ENCODE measurements around the gene HS6ST1. TPM values are rescaled to one million over a fixed set of nuclear protein-coding genes. Genes with fewer than 3 reads are reported as not detected.

The HS6ST1 gene
- total RNA-seq, 2 donors from 2014 or later, result 25.4 to 44.8 TPM

DNA sequence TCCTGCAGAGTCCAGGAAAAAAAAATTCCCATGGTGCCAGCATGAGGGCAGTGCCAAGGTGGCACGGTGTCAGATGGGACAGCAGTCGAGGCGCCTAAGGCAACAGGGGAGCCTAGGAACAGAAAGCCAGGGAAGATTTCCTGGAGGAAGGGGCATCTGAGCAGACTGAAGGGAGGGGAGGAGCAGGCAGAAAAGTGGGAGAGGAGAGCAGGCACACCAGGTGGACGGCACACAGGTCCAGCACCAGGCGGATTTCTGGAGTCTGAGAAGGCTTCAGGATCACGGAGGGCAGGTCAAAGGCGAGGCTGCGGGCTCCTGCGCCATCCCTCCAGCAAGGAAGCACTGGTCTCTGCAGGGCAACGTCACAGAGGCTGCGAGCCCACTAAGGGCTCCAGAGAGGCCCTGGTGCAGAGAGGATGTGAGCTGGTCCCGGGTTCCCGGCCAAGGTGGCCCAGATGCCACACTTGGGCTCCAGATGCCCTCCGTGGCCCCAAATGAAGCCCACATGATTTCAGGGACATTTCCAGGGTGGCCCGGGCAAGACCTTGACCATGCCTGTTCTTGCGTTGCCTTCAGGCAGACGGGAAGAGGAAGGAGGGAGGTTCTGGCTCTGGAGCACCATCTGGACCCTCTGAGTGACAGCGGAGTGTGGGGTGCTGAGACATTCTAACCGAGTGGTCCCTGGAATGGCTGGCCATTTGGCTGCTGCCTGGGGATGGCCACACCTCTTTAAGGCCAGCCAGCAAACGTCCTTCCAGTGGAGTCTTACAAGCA lies 4.1 kb downstream of the HS6ST1 start:
- Histone ChIP-seq H3K9me3 (no peaks in the 10 kb centered on the region), H3K4me1 (peaks cover 81% of the 10 kb centered on the region), H3K36me3 (replicated peaks in 1 of 2; ENCODE audit: insufficient read depth in 1 of 2, low read depth in 2 of 2) (no peaks in the 10 kb centered on the region), H3K4me3 (no peak overlapping the region), H3K27me3 (no peaks in the 10 kb centered on the region), H3K27ac (peak overlapping the region in 1 of 4 donors; percentile 16)
- DNase-seq (peak in 3 of 4 donors; percentile 43 to 68 (median 62)), ATAC-seq (no peak)
- WGBS, 2 donors, result 61 to 69% methylated on average over 13 to 20 of the region's 20 CpGs
- TF ChIP-seq POLR2A (IDR thresholded peaks at IDR 0.05), result no peak
- TF ChIP-seq CTCF (IDR thresholded peaks at IDR 0.05), result no peak
- intact Hi-C loops (cut with DNase I), result loop anchor here (10.0 kb wide), 1 partner anchor 420 kb away; no protein-coding TSS in a partner anchor

DNA sequence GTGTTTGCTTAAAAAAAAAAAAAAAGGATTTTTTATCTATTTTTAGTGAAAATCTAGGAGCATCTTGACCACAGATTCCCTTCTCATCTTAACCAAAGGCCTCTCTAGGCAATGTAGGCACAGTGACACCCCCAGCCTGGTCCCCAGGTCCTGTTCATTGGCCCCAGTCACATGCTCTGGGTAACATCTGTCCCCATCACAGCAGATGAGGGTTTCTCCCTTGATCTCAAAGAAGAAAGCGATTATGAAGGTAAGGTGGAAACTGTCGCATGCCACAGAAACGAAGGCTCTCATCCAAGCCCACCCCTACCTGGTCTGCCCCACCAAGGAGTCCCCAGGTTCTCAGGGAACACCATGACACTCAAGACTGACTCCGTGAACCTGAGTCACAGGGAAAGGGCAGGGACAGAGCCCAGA lies 4.7 kb downstream of the HS6ST1 start:
- Histone ChIP-seq H3K36me3 (replicated peaks in 1 of 2; ENCODE audit: insufficient read depth in 1 of 2, low read depth in 2 of 2) (no peaks in the 10 kb centered on the region), H3K4me1 (peaks cover 81% of the 10 kb centered on the region), H3K27me3 (no peaks in the 10 kb centered on the region), H3K27ac (peak overlapping the region in 1 of 4 donors; percentile 3), H3K9me3 (no peaks in the 10 kb centered on the region), H3K4me3 (no peak overlapping the region)
- intact Hi-C loops (cut with DNase I), result loop anchor here (10.0 kb wide), 1 partner anchor 421 kb away; no protein-coding TSS in a partner anchor
- ATAC-seq, result no peak
- DNase-seq, result no peak
- TF ChIP-seq POLR2A (IDR thresholded peaks at IDR 0.05) (no peak), CTCF (IDR thresholded peaks at IDR 0.05) (no peak)
- 63 to 76% methylated on average over 4 of the region's 4 CpGs for WGBS, 2 donors

DNA sequence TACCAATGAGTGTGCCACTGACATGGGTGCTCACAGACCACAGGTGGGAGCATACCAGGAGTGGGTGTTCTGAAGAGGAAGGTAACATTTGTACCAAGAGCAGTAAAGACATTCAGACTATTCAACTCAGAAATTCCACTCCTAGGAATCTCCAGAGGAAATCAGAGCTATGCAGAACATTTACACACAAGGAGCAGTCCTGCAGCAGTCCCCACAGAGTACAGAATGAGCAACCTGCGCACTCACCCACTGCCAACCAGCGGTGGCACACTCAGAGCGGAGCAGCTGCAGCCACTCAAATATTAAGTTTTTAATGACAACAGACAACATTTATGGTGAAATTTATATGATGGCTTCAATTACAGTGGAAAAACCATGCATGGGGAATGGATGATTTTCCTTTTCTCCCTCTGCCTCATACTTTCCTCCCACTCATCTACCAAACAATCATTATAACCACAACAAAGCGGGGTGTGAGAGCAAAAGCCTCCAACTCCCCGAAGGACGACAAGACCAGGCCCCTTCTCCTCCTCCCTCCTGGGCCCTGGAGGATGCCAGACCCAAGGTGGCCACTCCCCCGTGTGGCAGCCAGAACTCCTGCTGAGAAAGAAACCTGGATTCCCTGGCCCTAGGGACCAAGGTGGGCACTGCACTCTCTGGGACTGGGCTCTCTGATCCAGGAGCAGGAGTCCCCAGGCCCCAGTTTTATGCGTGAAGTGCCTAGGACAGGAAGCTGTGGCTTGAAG lies 5.4 kb downstream of the HS6ST1 start:
- ATAC-seq (no peak), DNase-seq (peak in 3 of 4 donors; percentile 14 to 26 (median 24))
- no peak overlapping the region for H3K4me3 ChIP-seq
- H3K27me3 ChIP-seq, result no peaks in the 10 kb centered on the region
- H3K36me3 ChIP-seq (replicated peaks in 1 of 2; ENCODE audit: insufficient read depth in 1 of 2, low read depth in 2 of 2), result no peaks in the 10 kb centered on the region
- TF ChIP-seq CTCF (IDR thresholded peaks at IDR 0.05), result peak in 5 of 7 experiments; percentile 9 to 39 (median 30)
- no peak for TF ChIP-seq POLR2A (IDR thresholded peaks at IDR 0.05)
- H3K4me1 ChIP-seq, result peaks cover 87% of the 10 kb centered on the region
- 53 to 74% methylated on average over 8 of the region's 8 CpGs for WGBS, 2 donors
- H3K27ac ChIP-seq, result no peak overlapping the region
- intact Hi-C loops (cut with DNase I), result loop anchor here (10.0 kb wide), 1 partner anchor 422 kb away; no protein-coding TSS in a partner anchor
- no peaks in the 10 kb centered on the region for H3K9me3 ChIP-seq

DNA sequence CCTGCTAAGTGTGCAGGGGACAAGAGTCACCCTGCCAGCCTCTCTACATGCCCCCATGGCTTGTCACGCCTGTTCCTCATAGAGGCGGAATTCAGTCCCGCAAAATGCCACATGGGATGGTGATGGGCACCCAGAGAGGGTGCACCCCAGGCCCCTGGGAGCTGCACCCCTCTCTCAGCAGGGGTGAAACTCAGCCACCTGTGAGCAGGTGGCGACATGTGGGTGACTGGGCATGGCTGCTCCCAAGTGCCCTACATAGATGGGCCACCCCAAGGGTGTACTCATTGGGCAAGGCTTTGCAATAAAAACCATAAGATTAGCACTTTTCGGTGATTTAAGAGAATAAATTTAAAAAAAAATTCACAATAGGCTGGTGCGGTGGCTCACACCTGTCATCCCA lies 6.3 kb downstream of the HS6ST1 start:
- ATAC-seq (no peak), DNase-seq (peak in 1 of 4 donors; percentile 5)
- no peak overlapping the region for H3K27ac ChIP-seq
- TF ChIP-seq CTCF (IDR thresholded peaks at IDR 0.05), result no peak
- TF ChIP-seq POLR2A (IDR thresholded peaks at IDR 0.05), result no peak
- no peaks in the 10 kb centered on the region for H3K36me3 ChIP-seq (replicated peaks in 1 of 2; ENCODE audit: insufficient read depth in 1 of 2, low read depth in 2 of 2)
- 87 to 94% methylated on average over 4 to 6 of the region's 6 CpGs for WGBS, 2 donors
- intact Hi-C loops (cut with DNase I), result loop anchor here (10.0 kb wide), 1 partner anchor 422 kb away; no protein-coding TSS in a partner anchor
- no peak overlapping the region for H3K4me3 ChIP-seq
- H3K9me3 ChIP-seq, result no peaks in the 10 kb centered on the region
- no peaks in the 10 kb centered on the region for H3K27me3 ChIP-seq
- H3K4me1 ChIP-seq, result peaks cover 96% of the 10 kb centered on the region
